ENCODE results near the gene RAB44. TPM values are rescaled to one million over a fixed set of nuclear protein-coding genes. Genes with fewer than 3 reads are reported as not detected.

The RAB44 gene, protein sequence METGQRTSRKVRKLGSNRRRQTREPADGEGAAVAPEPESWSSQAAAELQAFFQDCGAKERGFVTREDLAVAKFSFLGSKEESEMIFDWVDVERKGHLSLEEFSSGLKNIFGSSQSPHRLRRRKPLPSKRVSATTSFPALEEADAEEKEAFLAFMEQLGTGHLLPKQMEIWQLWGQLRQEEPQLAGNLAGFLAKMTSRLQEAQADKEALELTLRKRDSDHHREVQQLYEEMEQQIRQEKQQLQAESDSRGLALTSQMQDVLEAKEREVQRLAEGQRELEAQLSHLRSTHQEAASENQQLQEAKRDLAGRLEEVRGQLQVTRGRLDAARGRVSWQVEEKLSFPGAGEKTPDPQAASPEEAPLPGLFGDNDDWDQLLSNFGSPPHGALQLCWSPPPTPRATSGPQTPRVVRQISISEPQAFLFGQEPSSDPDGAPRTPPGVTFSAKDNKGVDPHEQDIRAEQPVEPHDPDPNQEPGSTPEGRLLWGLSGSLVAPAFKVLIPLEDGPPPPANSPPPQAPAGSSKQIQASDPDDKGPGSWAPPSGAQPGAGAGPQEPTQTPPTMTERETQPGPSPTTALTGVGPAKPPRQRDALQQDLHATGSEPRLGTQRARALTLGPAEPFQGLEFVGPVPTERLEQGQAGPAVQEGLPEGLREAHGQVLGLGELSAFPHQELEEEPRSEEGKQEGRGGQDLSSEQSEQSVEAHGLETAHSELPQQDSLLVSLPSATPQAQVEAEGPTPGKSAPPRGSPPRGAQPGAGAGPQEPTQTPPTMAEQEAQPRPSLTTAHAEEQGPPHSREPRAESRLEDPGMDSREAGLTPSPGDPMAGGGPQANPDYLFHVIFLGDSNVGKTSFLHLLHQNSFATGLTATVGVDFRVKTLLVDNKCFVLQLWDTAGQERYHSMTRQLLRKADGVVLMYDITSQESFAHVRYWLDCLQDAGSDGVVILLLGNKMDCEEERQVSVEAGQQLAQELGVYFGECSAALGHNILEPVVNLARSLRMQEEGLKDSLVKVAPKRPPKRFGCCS
- total RNA-seq (1.5 TPM), polyA plus RNA-seq (ENCODE audit: insufficient read depth, low read depth, low replicate concordance) (not detected)
- long read RNA-seq, donor 1 = 0 reads
- long read RNA-seq, donor 2 = 0 reads
- long read RNA-seq, donor 3 = 0 reads
- long read RNA-seq, donor 4 = 0 reads
- long read RNA-seq, donor 5 = 0 reads
- long read RNA-seq, donor 6 = 0 reads
- long read RNA-seq, donor 7, partial matches to known transcripts = 2 of 2 reads
- long read RNA-seq, donor 7, other reads (novel, unspliced or antisense) = 0 of 2 reads
- long read RNA-seq, donor 8 = 0 reads
- long read RNA-seq, donor 9 = 0 reads
- long read RNA-seq, donor 10 = 0 reads

DNA sequence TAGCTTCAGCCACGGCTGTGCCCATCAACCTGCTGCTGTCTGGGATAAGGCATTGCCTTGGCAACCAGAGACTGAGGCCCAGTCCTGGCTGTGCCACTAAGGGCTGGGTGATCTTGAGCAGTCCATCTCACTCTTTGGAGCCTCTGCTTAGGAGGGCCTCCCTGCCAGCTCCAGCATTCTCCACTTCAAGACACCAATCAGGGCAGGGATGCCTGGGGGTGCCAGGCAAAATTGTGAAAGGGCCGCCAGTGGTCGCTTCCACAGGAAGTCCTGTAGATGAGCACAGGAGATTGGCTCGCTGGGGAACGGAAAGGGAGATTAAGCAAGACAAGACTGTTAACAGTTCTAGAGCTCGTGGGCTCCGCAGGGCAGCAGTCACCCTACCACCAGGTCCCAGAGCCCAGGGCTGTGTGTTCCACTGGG lies at the start of gene RAB44:
Gene RAB44, plus strand, starts transcription at position 346 of the 423 bp plus-strand sequence. CDS start 6,410 bp downstream, outside the sequence.
- TF ChIP-seq, protein P1, sequence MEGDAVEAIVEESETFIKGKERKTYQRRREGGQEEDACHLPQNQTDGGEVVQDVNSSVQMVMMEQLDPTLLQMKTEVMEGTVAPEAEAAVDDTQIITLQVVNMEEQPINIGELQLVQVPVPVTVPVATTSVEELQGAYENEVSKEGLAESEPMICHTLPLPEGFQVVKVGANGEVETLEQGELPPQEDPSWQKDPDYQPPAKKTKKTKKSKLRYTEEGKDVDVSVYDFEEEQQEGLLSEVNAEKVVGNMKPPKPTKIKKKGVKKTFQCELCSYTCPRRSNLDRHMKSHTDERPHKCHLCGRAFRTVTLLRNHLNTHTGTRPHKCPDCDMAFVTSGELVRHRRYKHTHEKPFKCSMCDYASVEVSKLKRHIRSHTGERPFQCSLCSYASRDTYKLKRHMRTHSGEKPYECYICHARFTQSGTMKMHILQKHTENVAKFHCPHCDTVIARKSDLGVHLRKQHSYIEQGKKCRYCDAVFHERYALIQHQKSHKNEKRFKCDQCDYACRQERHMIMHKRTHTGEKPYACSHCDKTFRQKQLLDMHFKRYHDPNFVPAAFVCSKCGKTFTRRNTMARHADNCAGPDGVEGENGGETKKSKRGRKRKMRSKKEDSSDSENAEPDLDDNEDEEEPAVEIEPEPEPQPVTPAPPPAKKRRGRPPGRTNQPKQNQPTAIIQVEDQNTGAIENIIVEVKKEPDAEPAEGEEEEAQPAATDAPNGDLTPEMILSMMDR (IDR thresholded peaks at IDR 0.05; ENCODE audit: borderline replicate concordance, extremely low read depth, insufficient read depth) = no peak
- H3K27me3 ChIP-seq (ENCODE audit: control insufficient read depth, insufficient read depth, low read length) = no peaks in the 10 kb centered on the region
- FAIRE-seq = no peak
- H3K4me1 ChIP-seq (ENCODE audit: control insufficient read depth in 2 of 3, insufficient read depth in 2 of 3, low read depth in 1 of 3, low read length in 3 of 3) = no peaks in the 10 kb centered on the region
- H3K9ac ChIP-seq (ENCODE audit: low read length in 3 of 3) = no peak within 1 kb of the TSS
- DNase-seq = no peak
- intact Hi-C loops (cut with DNase I) = loop anchor here (10.0 kb wide), 1 partner anchor 47 kb away; no protein-coding TSS in a partner anchor
- H3K4me3 ChIP-seq (ENCODE audit: low read length in 3 of 3) = no peak within 1 kb of the TSS
- no peaks in the 10 kb centered on the region for H3K9me3 ChIP-seq (ENCODE audit: control insufficient read depth in 2 of 3, insufficient read depth in 1 of 3, low read length in 3 of 3)
- no peaks in the 10 kb centered on the region for H3K36me3 ChIP-seq (ENCODE audit: control insufficient read depth in 2 of 3, insufficient read depth in 3 of 3, low read length in 3 of 3)
- H3K27ac ChIP-seq (ENCODE audit: low read depth in 2 of 2, low read length in 2 of 2) = no peak within 1 kb of the TSS

DNA sequence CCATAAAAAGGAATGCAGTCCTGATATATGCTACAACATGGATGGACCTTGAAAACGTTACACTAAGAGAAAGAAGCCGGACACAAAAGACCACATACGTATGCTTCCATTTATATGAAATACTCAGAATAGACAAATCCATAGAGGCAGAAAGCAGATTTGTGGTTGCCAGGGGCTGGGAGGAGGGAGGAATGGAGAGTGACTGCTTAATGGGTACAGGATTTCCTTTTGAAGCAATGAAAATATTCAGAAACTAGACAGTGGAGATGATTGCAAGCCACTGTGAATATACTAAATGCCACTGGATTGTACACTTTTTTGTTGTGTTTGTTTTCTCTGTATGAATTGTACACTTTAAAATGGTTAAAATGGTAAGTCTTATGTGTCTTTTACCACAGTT lies 48.5 kb upstream of the RAB44 start:
- intact Hi-C loops (cut with DNase I) = no loop called here
- FAIRE-seq (no peak), DNase-seq (peak in 1 of 5 donors; percentile 3)
- Histone ChIP-seq H3K9ac (ENCODE audit: low read length in 3 of 3) (no peak overlapping the region), H3K27ac (ENCODE audit: low read depth in 2 of 2, low read length in 2 of 2) (no peak overlapping the region), H3K9me3 (ENCODE audit: control insufficient read depth in 2 of 3, insufficient read depth in 1 of 3, low read length in 3 of 3) (no peaks in the 10 kb centered on the region), H3K36me3 (ENCODE audit: control insufficient read depth in 2 of 3, insufficient read depth in 3 of 3, low read length in 3 of 3) (no peaks in the 10 kb centered on the region), H3K27me3 (ENCODE audit: control insufficient read depth, insufficient read depth, low read length) (no peaks in the 10 kb centered on the region), H3K4me3 (ENCODE audit: low read length in 3 of 3) (no peak overlapping the region), H3K4me1 (ENCODE audit: control insufficient read depth in 2 of 3, insufficient read depth in 2 of 3, low read depth in 1 of 3, low read length in 3 of 3) (no peaks in the 10 kb centered on the region)
- TF ChIP-seq, protein P1 (IDR thresholded peaks at IDR 0.05; ENCODE audit: borderline replicate concordance, extremely low read depth, insufficient read depth) = no peak

DNA sequence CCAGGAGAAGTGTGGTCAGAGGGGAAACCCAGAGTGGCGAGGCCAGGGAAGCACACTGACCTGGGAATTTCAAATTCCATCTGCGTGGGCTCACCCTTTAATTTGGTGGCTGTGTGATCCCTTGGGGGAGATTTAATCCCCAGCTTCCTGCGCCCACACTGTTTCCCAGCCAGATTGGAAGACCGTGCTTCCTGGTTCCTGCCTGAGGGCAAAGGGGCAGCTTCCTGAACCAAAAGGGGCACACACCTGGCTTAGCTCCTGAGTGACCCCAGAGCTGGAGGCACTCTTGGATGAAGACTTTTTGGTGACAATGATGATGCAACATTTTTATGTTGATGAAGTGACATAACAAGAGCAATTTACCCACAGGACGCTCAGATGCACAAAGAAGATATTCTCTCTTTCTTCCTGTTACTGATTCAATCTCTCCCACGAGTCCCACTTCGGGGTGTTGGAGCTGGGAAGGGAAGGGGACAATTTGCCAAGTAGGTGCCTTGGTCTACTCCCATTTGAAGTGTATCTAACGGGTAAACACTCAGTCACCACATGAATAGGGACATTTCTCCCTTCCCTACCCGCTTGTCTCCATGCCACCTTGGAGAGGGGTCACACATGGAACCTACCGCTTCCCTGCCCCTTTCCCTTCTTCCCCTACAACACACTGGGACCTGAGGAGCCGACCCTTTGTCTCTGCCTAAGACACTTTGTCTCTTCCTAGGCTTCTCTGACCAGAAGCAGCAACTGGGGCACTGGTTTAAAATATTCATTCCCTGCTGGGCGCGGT lies 47.7 kb upstream of the RAB44 start:
- intact Hi-C loops (cut with DNase I) = no loop called here
- no peak overlapping the region for H3K9ac ChIP-seq (ENCODE audit: low read length in 3 of 3)
- no peak for FAIRE-seq

More for the DNA sequence above, 47.7 kb upstream of the RAB44 start:
- peak in 1 of 5 donors; percentile 40 for DNase-seq
- TF ChIP-seq, protein P1 (IDR thresholded peaks at IDR 0.05; ENCODE audit: borderline replicate concordance, extremely low read depth, insufficient read depth) = no peak
- Histone ChIP-seq H3K27ac (ENCODE audit: low read depth in 2 of 2, low read length in 2 of 2) (no peak overlapping the region), H3K36me3 (ENCODE audit: control insufficient read depth in 2 of 3, insufficient read depth in 3 of 3, low read length in 3 of 3) (no peaks in the 10 kb centered on the region), H3K27me3 (ENCODE audit: control insufficient read depth, insufficient read depth, low read length) (no peaks in the 10 kb centered on the region), H3K9me3 (ENCODE audit: control insufficient read depth in 2 of 3, insufficient read depth in 1 of 3, low read length in 3 of 3) (no peaks in the 10 kb centered on the region), H3K4me1 (ENCODE audit: control insufficient read depth in 2 of 3, insufficient read depth in 2 of 3, low read depth in 1 of 3, low read length in 3 of 3) (no peaks in the 10 kb centered on the region), H3K4me3 (ENCODE audit: low read length in 3 of 3) (no peak overlapping the region)
